ENCODE measurements around the gene BLOC1S5. TPM values are rescaled to one million over a fixed set of nuclear protein-coding genes. Genes with fewer than 3 reads are reported as not detected.
A peak's percentile ranks its signal among the peaks of the same experiment; 100 is the strongest.

BLOC1S5 gene
- total and polyA plus RNA-seq, 9 of the 15 experiments (the other 6 are each of a cell fraction or from before 2014, with no cell fraction given), result 8.5 to 41.0 (median 27.7) TPM

DNA sequence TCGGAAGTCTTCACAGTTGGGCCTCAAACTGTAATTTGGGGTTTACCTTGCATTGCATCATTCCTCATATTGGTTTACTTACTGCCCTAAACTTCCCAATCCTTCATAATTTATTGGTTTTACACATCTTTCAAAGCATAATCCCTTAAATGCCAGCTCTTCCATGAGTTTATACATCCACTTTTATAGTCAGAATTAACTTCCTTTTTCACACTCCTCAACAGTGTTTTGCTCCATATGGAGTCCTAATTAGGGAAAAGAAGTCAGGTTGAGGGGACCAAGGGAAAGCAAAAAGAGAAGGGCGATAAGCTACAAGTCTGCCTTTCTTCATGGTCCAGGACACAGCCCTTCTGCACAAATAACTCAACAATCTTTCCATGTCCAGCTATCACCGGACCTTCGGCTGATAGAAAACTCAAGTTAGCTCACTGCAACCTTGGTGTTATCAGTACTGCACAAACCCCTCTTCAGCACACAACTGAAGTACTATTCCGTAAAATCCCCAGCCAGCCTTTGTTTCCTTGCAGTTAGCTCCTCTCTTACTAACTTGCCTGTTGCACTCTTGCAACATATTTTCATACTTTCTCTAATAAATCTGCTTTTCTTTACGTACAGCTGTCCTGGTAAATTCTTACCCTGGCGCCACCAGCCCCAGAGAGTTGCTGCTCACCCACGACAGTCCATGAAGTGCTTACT lies 36.1 kb upstream of the BLOC1S5 start (continued):
- TF ChIP-seq, protein P1, sequence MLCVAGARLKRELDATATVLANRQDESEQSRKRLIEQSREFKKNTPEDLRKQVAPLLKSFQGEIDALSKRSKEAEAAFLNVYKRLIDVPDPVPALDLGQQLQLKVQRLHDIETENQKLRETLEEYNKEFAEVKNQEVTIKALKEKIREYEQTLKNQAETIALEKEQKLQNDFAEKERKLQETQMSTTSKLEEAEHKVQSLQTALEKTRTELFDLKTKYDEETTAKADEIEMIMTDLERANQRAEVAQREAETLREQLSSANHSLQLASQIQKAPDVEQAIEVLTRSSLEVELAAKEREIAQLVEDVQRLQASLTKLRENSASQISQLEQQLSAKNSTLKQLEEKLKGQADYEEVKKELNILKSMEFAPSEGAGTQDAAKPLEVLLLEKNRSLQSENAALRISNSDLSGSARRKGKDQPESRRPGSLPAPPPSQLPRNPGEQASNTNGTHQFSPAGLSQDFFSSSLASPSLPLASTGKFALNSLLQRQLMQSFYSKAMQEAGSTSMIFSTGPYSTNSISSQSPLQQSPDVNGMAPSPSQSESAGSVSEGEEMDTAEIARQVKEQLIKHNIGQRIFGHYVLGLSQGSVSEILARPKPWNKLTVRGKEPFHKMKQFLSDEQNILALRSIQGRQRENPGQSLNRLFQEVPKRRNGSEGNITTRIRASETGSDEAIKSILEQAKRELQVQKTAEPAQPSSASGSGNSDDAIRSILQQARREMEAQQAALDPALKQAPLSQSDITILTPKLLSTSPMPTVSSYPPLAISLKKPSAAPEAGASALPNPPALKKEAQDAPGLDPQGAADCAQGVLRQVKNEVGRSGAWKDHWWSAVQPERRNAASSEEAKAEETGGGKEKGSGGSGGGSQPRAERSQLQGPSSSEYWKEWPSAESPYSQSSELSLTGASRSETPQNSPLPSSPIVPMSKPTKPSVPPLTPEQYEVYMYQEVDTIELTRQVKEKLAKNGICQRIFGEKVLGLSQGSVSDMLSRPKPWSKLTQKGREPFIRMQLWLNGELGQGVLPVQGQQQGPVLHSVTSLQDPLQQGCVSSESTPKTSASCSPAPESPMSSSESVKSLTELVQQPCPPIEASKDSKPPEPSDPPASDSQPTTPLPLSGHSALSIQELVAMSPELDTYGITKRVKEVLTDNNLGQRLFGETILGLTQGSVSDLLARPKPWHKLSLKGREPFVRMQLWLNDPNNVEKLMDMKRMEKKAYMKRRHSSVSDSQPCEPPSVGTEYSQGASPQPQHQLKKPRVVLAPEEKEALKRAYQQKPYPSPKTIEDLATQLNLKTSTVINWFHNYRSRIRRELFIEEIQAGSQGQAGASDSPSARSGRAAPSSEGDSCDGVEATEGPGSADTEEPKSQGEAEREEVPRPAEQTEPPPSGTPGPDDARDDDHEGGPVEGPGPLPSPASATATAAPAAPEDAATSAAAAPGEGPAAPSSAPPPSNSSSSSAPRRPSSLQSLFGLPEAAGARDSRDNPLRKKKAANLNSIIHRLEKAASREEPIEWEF (CRISPR knock-in tag; IDR thresholded peaks at IDR 0.05), result peak; percentile 70; the same call in 1 of the 2 replicates
- TF ChIP-seq PKNOX1 (IDR thresholded peaks at IDR 0.05) (peak; percentile 56; the same call in 1 of the 2 replicates), MTA3 (IDR thresholded peaks at IDR 0.05; ENCODE audit: borderline replicate concordance) (peak; percentile 62; the same call in 1 of the 2 replicates), EP300 (IDR thresholded peaks at IDR 0.05; ENCODE audit: low read length) (peak; percentile 84), SMARCA4 (IDR thresholded peaks at IDR 0.05) (peak; percentile 80), SRF (CRISPR knock-in tag; IDR thresholded peaks at IDR 0.05) (peak in 1 of 2 experiments; percentile 29; a peak in 1 of 4 replicates), ZBTB2 (IDR thresholded peaks at IDR 0.05) (0 out of 2 replicates have a peak, but pooled peaks have one; percentile 24), BRD4 (IDR thresholded peaks at IDR 0.05) (0 out of 2 replicates have a peak, but pooled peaks have one; percentile 35), ZNF395 (CRISPR knock-in tag; IDR thresholded peaks at IDR 0.05) (peak; percentile 50; the same call in 1 of the 2 replicates), CXXC5 (CRISPR knock-in tag; IDR thresholded peaks at IDR 0.05) (peak; percentile 19; the same call in 1 of the 2 replicates), HBP1 (CRISPR knock-in tag; IDR thresholded peaks at IDR 0.05) (0 out of 2 replicates have a peak, but pooled peaks have one; percentile 11)
- TF ChIP-seq, protein P2, sequence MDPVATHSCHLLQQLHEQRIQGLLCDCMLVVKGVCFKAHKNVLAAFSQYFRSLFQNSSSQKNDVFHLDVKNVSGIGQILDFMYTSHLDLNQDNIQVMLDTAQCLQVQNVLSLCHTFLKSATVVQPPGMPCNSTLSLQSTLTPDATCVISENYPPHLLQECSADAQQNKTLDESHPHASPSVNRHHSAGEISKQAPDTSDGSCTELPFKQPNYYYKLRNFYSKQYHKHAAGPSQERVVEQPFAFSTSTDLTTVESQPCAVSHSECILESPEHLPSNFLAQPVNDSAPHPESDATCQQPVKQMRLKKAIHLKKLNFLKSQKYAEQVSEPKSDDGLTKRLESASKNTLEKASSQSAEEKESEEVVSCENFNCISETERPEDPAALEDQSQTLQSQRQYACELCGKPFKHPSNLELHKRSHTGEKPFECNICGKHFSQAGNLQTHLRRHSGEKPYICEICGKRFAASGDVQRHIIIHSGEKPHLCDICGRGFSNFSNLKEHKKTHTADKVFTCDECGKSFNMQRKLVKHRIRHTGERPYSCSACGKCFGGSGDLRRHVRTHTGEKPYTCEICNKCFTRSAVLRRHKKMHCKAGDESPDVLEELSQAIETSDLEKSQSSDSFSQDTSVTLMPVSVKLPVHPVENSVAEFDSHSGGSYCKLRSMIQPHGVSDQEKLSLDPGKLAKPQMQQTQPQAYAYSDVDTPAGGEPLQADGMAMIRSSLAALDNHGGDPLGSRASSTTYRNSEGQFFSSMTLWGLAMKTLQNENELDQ (CRISPR knock-in tag; IDR thresholded peaks at IDR 0.05; ENCODE audit: borderline replicate concordance), result no peak
